GM12865 (cell line): ENCODE measurements around the gene PRAC2.

Experiments used
- DNase-seq: peaks from one replicate; pipeline ENCODE4 v3.0.0; 2010; ENCODE audit warnings: low read depth
- H3K4me3 ChIP-seq: 2 replicates; pipeline ENCODE4 v1.5.1; 2011; ENCODE audit warnings: mild to moderate bottlenecking, low read depth, low read length, control low read depth
- TF ChIP-seq, protein P1 (sequence below): IDR thresholded peaks from 2 replicates; pipeline ENCODE4 v1.5.1; 2011; ENCODE audit warnings: low read length, control low read depth, low read depth, inconsistent platforms; ENCODE audit not compliant: insufficient read depth; ENCODE audit errors: missing control alignments

The PRAC2 gene

DNA sequence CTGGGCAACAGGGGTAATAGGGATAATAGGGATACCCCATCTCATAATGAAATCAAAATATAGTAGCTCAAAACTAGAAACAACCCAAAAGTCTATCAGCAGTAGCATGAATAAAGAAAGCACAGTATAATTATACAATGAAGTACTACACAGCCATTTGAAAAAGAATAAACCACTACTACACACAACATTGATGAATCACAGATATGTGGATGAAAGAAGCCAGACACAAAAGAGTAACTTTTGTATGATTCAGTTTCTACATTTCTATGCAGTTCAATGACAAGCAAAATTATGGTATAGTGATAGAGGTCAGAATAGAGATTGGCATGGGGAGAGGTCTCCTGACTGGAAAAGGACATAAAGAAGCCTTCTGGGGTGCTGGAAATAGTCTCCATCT lies 8.4 kb downstream of the PRAC2 start:
- no peak overlapping the region for H3K4me3 ChIP-seq
- no peak for DNase-seq
- TF ChIP-seq, protein P1, sequence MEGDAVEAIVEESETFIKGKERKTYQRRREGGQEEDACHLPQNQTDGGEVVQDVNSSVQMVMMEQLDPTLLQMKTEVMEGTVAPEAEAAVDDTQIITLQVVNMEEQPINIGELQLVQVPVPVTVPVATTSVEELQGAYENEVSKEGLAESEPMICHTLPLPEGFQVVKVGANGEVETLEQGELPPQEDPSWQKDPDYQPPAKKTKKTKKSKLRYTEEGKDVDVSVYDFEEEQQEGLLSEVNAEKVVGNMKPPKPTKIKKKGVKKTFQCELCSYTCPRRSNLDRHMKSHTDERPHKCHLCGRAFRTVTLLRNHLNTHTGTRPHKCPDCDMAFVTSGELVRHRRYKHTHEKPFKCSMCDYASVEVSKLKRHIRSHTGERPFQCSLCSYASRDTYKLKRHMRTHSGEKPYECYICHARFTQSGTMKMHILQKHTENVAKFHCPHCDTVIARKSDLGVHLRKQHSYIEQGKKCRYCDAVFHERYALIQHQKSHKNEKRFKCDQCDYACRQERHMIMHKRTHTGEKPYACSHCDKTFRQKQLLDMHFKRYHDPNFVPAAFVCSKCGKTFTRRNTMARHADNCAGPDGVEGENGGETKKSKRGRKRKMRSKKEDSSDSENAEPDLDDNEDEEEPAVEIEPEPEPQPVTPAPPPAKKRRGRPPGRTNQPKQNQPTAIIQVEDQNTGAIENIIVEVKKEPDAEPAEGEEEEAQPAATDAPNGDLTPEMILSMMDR = no peak

DNA sequence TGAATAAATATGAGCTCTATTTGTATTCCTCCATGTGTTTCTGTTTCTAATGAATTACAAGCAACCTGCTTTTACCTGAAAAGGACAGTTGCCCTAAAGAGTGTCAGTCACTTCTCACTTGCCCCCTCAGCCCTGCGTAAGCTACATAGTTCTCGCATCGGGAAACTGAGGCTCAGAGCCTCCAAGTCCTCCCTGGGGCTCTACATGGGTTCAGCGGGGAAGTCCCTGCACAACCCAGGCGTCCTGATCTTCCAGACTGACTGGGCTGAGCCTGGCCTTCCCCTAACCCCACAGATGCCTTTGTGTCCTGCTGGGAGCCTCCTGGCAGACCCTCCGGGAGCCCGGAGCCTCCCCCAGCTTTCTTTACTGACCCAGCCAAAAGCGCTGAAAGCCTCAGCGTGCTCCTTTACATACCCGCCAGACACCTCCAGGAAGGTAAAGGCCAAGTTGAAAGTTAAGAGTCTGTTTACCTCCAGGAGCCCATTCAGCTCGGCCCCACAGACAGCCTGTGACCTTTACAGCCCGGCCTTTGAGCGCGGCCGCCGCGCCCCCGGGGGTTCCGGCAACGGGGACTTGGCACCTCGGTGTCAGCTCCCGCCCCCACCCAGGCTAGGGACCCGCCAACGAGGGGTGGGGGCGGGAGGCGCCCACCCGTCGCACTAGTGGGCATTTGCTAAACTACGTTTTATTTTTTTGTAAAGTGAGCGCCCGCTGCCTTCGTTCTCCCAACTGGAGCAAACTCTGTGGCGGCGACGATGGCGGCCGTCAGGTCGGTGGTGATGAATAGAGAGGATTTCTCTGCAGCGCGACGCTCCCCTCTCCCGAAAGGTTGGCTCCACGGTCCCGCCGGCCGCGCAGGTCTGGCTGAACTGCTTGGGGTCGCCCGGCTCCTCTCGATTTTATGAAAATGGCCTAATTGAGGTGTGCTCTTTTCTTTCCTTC lies 10.0 kb downstream of the PRAC2 start:
- DNase-seq = no peak
- H3K4me3 ChIP-seq = no peak overlapping the region
- TF ChIP-seq, protein P1 = no peak

DNA sequence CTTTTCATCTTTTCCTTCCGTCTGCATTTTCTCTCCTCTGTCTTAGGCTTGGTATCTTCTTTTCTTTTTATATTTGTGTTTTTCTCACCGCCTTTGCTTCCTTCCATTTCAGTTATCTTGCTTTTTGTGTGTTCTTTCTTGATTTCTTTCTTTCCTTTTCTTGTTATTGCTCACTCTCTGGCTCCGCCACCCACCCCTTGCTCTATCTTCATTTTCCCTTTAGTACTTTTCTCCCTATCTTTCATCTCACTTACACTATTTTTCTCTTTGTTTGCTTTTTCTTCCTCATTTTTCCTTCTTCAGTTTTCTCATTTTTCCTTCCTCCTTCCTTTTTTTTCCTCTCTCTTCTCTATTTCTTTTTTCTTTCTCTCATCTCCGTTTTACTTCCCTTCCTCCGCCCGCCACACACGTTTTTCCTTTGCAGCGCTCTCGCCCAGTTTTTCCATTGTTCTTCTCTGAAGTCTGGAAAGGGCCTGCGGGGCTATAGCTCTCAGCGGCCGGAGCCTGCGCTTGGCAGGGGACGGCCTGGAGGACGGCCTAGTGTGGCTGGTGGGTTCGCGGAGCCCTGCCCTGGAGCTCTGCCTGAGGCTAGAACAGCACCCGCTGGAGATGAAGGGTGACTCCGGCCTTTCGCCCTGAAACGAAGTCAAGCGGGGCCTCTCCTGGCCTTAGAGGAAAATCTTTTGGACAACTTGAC lies 10.8 kb downstream of the PRAC2 start:
- TF ChIP-seq, protein P1 = no peak
- DNase-seq = no peak
- H3K4me3 ChIP-seq = no peak overlapping the region

DNA sequence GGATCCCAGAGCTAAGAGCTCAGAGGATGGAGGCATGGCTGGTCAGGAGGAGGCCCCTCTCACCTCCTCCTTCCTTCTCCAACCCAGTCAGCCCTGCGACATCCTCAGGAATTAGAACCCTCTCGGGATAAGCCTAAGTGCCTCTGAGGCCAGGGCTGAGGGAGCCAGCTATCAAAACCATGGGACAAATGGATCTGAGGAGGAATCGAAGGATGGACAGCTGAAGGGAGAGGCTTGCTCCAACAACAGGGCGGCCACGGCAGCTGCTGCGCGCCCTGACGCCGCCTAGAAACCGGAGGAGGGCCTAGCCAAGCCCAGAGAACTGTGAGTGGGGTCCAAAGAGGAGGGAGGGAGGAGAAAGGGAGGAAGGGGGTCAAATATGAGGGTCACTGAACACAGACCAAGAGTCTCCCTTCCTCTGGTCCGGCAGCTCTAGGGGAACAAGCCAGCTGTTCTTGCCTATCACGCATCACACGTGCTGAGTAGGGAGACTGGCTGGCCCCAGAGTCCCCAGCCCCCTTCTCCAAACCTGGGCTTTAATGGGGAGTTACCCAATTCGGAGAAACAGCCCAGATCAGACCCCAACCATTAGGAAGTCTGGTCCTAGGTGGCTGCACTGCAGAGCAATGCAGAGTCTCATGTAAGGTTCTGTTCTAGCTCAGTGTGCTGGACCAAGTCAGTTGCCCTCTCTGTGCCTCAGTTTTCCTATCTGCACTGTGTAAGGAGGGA lies 11.5 kb downstream of the PRAC2 start:
- TF ChIP-seq, protein P1 = no peak
- no peak for DNase-seq
- no peak overlapping the region for H3K4me3 ChIP-seq

DNA sequence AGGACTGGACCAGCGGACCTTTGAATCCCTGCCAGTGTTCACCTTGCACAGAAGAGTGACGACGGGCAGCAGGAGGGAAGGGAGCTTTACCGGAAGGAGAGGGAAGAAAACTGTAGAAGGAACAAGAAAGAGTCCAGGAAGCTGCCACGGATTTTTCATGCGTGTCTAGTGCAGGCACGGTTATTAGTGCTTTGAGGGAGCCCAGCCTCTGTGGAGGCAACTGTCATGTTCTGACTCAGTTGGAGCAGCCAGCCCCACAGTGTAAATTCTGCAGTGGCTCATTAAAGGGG lies 12.0 kb downstream of the PRAC2 start:
- TF ChIP-seq, protein P1 = no peak
- DNase-seq = no peak
- H3K4me3 ChIP-seq = no peak overlapping the region

DNA sequence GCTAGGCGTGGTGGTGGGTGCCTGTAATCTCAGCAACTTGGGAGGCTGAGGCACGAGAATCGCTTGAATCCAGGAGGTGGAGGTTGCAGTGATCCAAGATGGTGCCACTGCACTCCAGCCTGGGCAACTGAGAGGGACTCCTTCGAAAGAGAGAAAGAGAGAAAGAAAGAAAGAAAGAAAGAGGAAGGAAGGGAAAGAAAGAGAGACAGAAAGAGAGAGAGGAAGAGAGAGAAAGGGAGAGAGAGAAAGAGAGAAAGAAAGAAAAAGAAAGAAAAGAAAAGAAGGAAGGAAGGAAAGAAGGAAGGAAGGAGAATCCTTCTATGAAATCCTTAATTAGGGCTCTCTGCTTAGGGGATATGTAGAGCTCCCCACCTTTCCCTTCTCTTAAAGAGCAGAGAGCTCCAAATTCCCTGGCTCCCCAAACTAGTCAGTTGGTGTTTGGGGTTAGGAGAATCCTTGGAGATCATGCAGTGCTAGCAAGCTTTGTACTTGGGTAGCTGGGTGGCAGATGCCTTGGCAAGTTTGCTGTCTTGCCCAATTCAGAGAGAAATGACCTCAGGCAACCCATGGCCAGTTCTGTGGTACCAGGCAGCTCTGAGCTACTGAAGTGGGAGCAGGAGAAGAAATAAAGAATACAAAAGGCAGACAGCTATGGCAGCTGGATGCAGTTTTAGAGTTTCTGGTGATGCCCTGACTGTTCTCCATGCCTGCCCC lies 14.5 kb downstream of the PRAC2 start:
- DNase-seq = no peak
- TF ChIP-seq, protein P1 = no peak
- no peak overlapping the region for H3K4me3 ChIP-seq
